HEK293T (cell line): Measurements from ENCODE around the gene STT3B.

Experiments used
- ARNT ChIP-seq: fragments of 450-650 bp; IDR thresholded peaks from 2 replicates; pipeline ENCODE4 v1.6.1; 2017; ENCODE audit warnings: mild to moderate bottlenecking
- BHLHE40 ChIP-seq: fragments of 450-650 bp; IDR thresholded peaks from 2 replicates; pipeline ENCODE4 v1.6.1; 2016; ENCODE audit warnings: mild to moderate bottlenecking, moderate library complexity, borderline replicate concordance
- ELF4 ChIP-seq: fragments of 450-650 bp; IDR thresholded peaks from 2 replicates; pipeline ENCODE4 v1.6.1; 2017; ENCODE audit warnings: antibody characterized with exemption
- FOXA1 ChIP-seq: fragments of 450-650 bp; IDR thresholded peaks from 2 replicates; pipeline ENCODE4 v1.6.1; 2016; ENCODE audit warnings: mild to moderate bottlenecking
- FOXK2 ChIP-seq: fragments of 450-650 bp; IDR thresholded peaks from 2 replicates; pipeline ENCODE4 v1.6.1; 2016; ENCODE audit warnings: mild to moderate bottlenecking
- FOXM1 ChIP-seq: fragments of 450-650 bp; IDR thresholded peaks from 2 replicates; pipeline ENCODE4 v1.6.1; 2017; ENCODE audit warnings: mild to moderate bottlenecking, borderline replicate concordance
- HDGF ChIP-seq: fragments of 450-650 bp; IDR thresholded peaks from 2 replicates; pipeline ENCODE4 v1.6.1; 2017; ENCODE audit warnings: antibody characterized with exemption, borderline replicate concordance
- PKNOX1 ChIP-seq: fragments of 450-650 bp; IDR thresholded peaks from 2 replicates; pipeline ENCODE4 v1.6.1; 2016
- SP1 ChIP-seq: fragments of 450-650 bp; IDR thresholded peaks from 2 replicates; pipeline ENCODE4 v1.6.1; 2017
- SUZ12 ChIP-seq: fragments of 450-650 bp; IDR thresholded peaks from 2 replicates; pipeline ENCODE4 v1.6.1; 2016; ENCODE audit warnings: mild to moderate bottlenecking
- TARDBP ChIP-seq: fragments of 450-650 bp; IDR thresholded peaks from 2 replicates; pipeline ENCODE4 v1.6.1; 2016

GRCh38 chr3:31504230-31504629 lies 28.5 kb upstream of the STT3B start:
- no peak for TF ChIP-seq SP1
- TF ChIP-seq BHLHE40, result no peak
- TF ChIP-seq FOXA1, result no peak
- TF ChIP-seq SUZ12, result no peak
- TF ChIP-seq ELF4, result no peak
- TF ChIP-seq PKNOX1, result no peak
- TF ChIP-seq ARNT, result no peak
- TF ChIP-seq TARDBP, result no peak
- no peak for TF ChIP-seq FOXK2
- no peak for TF ChIP-seq FOXM1
- TF ChIP-seq HDGF, result no peak
